Prostate gland (tissue), 2 donors: ENCODE measurements around the gene MINPP1.

Experiments
- POLR2A ChIP-seq: fragments of 450-650 bp; IDR thresholded peaks from one replicate; pipeline ENCODE4 v1.6.1; 2016; ENCODE audit warnings: antibody characterized with exemption, mild to moderate bottlenecking
- TF ChIP-seq, protein P1 (sequence below), 4 experiments: fragments of 200-600 bp in 2 of 4; fragments of 450-650 bp in 2 of 4; sonication (generic) in 2 of 4; IDR thresholded peaks; 1 replicate in 3 of 4; 2 replicates in 1 of 4; pipeline ENCODE4 v1.5.1; 2016 to 2019; ENCODE audit warnings: antibody characterized with exemption in 4 of 4, mild to moderate bottlenecking in 2 of 4, moderate library complexity in 2 of 4

DNA sequence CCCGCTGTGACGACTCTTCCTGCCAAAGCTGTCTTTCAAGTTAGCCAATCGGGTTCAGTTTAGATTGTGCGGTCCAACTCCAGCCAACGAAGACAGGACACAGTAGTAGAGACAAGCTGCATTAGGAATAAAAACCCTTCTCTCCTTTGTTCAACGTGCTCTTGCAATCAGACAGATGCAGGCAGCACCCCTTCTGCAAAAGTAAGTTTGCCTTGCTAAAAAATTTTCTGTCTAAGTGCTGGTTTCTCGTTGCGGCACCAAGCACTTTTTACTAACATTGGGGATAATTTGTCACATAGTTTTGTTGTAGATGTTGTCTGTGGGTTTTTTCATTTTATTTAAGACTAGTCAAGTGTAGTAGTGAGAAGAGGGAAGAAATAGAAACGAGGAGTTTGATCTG is 58.1 kb downstream of the MINPP1 start:
- TF ChIP-seq, protein P1, sequence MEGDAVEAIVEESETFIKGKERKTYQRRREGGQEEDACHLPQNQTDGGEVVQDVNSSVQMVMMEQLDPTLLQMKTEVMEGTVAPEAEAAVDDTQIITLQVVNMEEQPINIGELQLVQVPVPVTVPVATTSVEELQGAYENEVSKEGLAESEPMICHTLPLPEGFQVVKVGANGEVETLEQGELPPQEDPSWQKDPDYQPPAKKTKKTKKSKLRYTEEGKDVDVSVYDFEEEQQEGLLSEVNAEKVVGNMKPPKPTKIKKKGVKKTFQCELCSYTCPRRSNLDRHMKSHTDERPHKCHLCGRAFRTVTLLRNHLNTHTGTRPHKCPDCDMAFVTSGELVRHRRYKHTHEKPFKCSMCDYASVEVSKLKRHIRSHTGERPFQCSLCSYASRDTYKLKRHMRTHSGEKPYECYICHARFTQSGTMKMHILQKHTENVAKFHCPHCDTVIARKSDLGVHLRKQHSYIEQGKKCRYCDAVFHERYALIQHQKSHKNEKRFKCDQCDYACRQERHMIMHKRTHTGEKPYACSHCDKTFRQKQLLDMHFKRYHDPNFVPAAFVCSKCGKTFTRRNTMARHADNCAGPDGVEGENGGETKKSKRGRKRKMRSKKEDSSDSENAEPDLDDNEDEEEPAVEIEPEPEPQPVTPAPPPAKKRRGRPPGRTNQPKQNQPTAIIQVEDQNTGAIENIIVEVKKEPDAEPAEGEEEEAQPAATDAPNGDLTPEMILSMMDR (IDR thresholded peaks at IDR 0.05) = no peak
- no peak for TF ChIP-seq POLR2A
